Type B pancreatic cell (in vitro differentiated cells): ENCODE results near the gene INTS14. TPM values are rescaled to one million over a fixed set of nuclear protein-coding genes. Genes with fewer than 3 reads are reported as not detected.

Source experiments
- DNase-seq: peaks from one replicate; pipeline ENCODE4 v3.0.0; 2021; ENCODE audit warnings: mixed read lengths; ENCODE audit not compliant: unreplicated experiment; ENCODE audit errors: extremely low spot score
- H3K27ac Mint-ChIP-seq: 2 replicates; pipeline ENCODE4 v1.8.0; 2021; ENCODE audit warnings: mild to moderate bottlenecking, mixed read lengths
- H3K27me3 Mint-ChIP-seq: 2 replicates; pipeline ENCODE4 v1.8.0; 2021; ENCODE audit warnings: mixed read lengths
- H3K36me3 Mint-ChIP-seq: 2 replicates; pipeline ENCODE4 v1.8.0; 2021; ENCODE audit warnings: mixed read lengths
- H3K4me1 Mint-ChIP-seq: one replicate; pipeline ENCODE4 v1.8.0; 2021; ENCODE audit warnings: mixed read lengths; ENCODE audit not compliant: unreplicated experiment
- H3K4me3 Mint-ChIP-seq: 2 replicates; pipeline ENCODE4 v1.8.0; 2021; ENCODE audit warnings: mild to moderate bottlenecking, mixed read lengths
- H3K9me3 Mint-ChIP-seq: 2 replicates; pipeline ENCODE4 v1.8.0; 2021; ENCODE audit warnings: mixed read lengths
- total RNA-seq: library from RNA; stranded (reverse); gene quantifications from 2 replicates; pipeline ENCODE4 v1.2.1, GENCODE V29; 2021; ENCODE audit warnings: low replicate concordance
- TF ChIP-seq, protein P1 (sequence below): fragments of 200-600 bp; sonication (generic); conservative IDR thresholded peaks from 2 replicates; pipeline ENCODE4 v1.5.0; 2021; ENCODE audit warnings: antibody characterized with exemption, mild to moderate bottlenecking

The INTS14 gene
- total RNA-seq, 1 donor from 2014 or later = 49.3 TPM

DNA sequence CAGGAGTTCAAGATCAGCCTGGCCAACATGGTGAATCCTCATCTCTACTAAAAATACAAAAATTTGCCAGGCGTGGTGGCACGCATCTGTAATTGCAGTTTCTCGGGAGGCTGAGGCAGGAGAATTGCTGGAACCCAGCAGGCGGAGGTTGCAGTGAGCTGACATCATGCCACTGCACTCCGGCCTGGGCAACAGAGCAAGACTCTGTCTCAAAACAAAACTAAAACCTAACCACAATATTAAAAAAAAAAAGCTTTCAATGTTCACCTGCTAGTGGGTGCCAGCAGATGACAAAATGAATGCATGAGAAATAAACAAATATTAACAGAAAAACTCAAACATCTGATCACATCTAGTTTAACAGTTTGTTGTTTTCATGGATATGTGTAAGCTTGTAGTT, 19.8 kb upstream of the INTS14 start:
- no peak overlapping the region for H3K4me3 Mint-ChIP-seq
- DNase-seq = no peak
- H3K27ac Mint-ChIP-seq = no peak overlapping the region
- H3K27me3 Mint-ChIP-seq = no peaks in the 10 kb centered on the region
- peaks cover under 1% of the 10 kb centered on the region for H3K36me3 Mint-ChIP-seq
- no peaks in the 10 kb centered on the region for H3K9me3 Mint-ChIP-seq
- TF ChIP-seq, protein P1, sequence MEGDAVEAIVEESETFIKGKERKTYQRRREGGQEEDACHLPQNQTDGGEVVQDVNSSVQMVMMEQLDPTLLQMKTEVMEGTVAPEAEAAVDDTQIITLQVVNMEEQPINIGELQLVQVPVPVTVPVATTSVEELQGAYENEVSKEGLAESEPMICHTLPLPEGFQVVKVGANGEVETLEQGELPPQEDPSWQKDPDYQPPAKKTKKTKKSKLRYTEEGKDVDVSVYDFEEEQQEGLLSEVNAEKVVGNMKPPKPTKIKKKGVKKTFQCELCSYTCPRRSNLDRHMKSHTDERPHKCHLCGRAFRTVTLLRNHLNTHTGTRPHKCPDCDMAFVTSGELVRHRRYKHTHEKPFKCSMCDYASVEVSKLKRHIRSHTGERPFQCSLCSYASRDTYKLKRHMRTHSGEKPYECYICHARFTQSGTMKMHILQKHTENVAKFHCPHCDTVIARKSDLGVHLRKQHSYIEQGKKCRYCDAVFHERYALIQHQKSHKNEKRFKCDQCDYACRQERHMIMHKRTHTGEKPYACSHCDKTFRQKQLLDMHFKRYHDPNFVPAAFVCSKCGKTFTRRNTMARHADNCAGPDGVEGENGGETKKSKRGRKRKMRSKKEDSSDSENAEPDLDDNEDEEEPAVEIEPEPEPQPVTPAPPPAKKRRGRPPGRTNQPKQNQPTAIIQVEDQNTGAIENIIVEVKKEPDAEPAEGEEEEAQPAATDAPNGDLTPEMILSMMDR = no peak
- peaks cover 6% of the 10 kb centered on the region for H3K4me1 Mint-ChIP-seq

DNA sequence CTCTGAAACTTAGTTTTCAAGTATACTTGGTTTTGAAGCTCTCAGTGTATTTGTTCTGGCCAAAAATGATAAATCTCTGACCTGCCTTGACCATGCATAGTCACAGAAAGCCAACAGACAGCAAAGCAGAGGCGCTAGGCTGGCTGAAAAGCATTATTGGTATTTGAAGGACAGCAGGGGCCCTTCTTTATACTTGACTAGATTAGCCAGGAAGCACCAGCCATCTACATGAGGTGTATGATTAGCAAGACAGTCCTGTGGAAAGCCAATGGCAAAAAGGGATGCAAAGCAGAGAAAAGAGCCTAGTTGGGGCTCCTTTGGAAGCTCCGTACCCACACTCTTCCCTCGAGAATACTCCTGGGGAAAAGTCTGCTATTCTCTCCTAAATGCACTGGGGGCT, 18.6 kb upstream of the INTS14 start:
- no peaks in the 10 kb centered on the region for H3K27me3 Mint-ChIP-seq
- peaks cover 6% of the 10 kb centered on the region for H3K4me1 Mint-ChIP-seq
- no peaks in the 10 kb centered on the region for H3K9me3 Mint-ChIP-seq
- H3K27ac Mint-ChIP-seq = no peak overlapping the region
- no peak for DNase-seq
- TF ChIP-seq, protein P1 = no peak
- H3K36me3 Mint-ChIP-seq = peaks cover 8% of the 10 kb centered on the region
- H3K4me3 Mint-ChIP-seq = no peak overlapping the region

DNA sequence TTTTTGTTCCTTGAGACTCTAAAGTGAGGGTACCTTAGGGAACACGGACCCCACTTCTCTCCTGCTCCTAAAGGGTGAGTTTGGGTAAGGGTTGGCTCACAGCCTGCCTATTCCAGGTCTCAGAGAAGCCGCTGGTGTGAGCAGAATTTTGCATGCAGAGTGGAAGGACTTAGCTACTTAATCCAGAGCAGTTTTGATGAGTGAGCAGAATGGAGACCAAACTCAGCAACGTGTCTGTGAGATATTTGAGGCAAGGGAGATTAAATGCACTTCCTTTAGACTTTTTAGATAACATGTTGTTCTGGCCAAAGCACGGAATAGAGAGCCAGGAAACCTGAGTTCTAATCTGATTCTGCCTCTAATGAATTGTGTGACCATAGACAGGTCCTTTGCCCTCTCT, 15.9 kb upstream of the INTS14 start:
- Mint-ChIP-seq H3K27ac (no peak overlapping the region), H3K4me3 (no peak overlapping the region), H3K27me3 (no peaks in the 10 kb centered on the region), H3K9me3 (no peaks in the 10 kb centered on the region), H3K36me3 (peaks cover 12% of the 10 kb centered on the region), H3K4me1 (no peaks in the 10 kb centered on the region)
- DNase-seq = no peak
- TF ChIP-seq, protein P1 = no peak

DNA sequence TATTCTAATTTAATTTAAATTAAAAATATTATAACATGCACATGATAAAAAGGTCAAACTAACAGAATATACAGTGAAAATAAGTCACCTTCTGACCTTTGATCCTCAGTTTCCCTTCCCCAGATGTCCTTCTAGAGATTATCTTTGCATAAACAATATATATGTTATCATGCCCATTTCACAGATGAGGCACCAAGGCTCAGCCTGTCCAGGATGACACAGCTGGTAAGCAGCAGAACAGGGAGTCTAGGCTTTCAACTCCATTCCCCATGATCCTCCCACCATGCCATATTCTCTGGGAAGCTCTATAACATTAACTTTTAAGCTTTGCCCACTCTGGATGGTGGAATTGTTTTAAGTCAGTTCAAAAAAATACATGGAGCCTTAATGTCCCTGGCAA, 12.2 kb upstream of the INTS14 start:
- Mint-ChIP-seq H3K27ac (no peak overlapping the region), H3K36me3 (peaks cover 12% of the 10 kb centered on the region), H3K27me3 (no peaks in the 10 kb centered on the region), H3K4me3 (no peak overlapping the region), H3K4me1 (no peaks in the 10 kb centered on the region), H3K9me3 (no peaks in the 10 kb centered on the region)
- no peak for DNase-seq
- TF ChIP-seq, protein P1 = no peak

DNA sequence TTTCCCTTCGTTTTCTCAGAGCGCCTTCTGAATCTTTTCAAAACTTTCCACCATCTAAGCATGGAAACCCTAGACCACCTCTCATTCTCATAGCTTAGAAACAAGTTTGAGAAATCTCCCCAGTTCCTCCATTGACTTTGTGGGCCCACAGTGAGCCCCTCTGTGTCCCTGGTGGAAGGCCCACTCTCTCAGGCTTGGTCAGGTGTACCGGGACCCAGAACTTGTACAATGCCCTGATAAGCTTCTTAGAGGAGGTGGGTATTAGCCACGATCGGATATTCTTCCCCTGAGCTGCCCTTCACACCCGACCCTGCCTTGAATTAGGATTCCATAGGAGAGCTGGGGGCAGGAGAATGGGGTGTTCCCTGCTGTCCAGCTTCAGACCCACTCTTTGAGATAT, 10.7 kb upstream of the INTS14 start, which contains the start of gene SLC24A1:
SLC24A1 (plus strand) TSS at position 301 of the 400 bp plus-strand sequence. CDS start 2,143 bp downstream, outside the sequence.
- Mint-ChIP-seq H3K4me1 (no peaks in the 10 kb centered on the region), H3K36me3 (peaks cover 12% of the 10 kb centered on the region), H3K9me3 (no peaks in the 10 kb centered on the region), H3K27ac (no peak within 1 kb of the TSS), H3K4me3 (no peak within 1 kb of the TSS), H3K27me3 (no peaks in the 10 kb centered on the region)
- TF ChIP-seq, protein P1 = no peak
- DNase-seq = no peak

DNA sequence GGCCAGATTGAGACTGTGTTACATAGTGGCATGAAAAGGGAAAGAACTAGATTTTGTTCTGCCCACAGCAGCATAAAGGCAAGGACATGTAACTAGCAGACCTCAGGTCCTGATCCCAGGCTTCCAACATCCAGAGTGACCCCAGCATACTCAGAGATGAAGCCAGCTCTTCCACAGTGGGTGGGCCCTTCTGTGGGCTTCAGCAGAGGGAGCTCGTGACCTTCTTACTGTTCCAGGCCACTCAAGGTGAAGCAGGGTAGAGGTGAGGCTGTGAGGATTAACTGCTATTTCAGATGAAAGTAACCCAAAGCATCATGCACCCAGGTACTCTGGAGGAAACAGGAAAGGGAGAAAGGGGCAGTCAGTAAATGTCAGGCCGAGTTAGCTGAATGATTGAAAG, 9.9 kb upstream of the INTS14 start:
- Mint-ChIP-seq H3K36me3 (peaks cover 12% of the 10 kb centered on the region), H3K27me3 (no peaks in the 10 kb centered on the region), H3K9me3 (no peaks in the 10 kb centered on the region), H3K27ac (no peak overlapping the region), H3K4me3 (no peak overlapping the region), H3K4me1 (no peaks in the 10 kb centered on the region)
- no peak for DNase-seq
- TF ChIP-seq, protein P1 = no peak
